H9 (cell line): ENCODE measurements around the gene TDP2. TPM values are rescaled to one million over a fixed set of nuclear protein-coding genes. Genes with fewer than 3 reads are reported as not detected.

Source experiments
- DNase-seq: peaks from one replicate; pipeline ENCODE4 v3.0.0-alpha.2; 2017
- H2AFZ ChIP-seq: one replicate; pipeline ENCODE4 v1.6.1; 2013; ENCODE audit warnings: mild to moderate bottlenecking, low read length, control low read depth, moderate library complexity
- H2AK5ac ChIP-seq: 2 replicates; pipeline ENCODE4 v1.6.1; 2013; ENCODE audit warnings: low read length, control low read depth, mixed read lengths; ENCODE audit not compliant: insufficient read length
- H2BK120ac ChIP-seq: one replicate; pipeline ENCODE4 v1.6.1; 2013; ENCODE audit warnings: low read depth, mild to moderate bottlenecking, low read length, control low read depth, inconsistent platforms; ENCODE audit not compliant: poor library complexity, severe bottlenecking
- H2BK12ac ChIP-seq: 2 replicates; pipeline ENCODE4 v1.6.1; 2013; ENCODE audit warnings: low read length, control low read depth, mixed read lengths, low read depth; ENCODE audit not compliant: insufficient read length
- H2BK15ac ChIP-seq: 2 replicates; pipeline ENCODE4 v1.6.1; 2013; ENCODE audit warnings: low read depth, low read length, control low read depth
- H2BK20ac ChIP-seq: one replicate; pipeline ENCODE4 v1.6.1; 2013; ENCODE audit warnings: low read depth, mild to moderate bottlenecking, low read length, control low read depth, inconsistent platforms; ENCODE audit not compliant: poor library complexity, severe bottlenecking
- H2BK5ac ChIP-seq: 2 replicates; pipeline ENCODE4 v1.6.1; 2013; ENCODE audit warnings: low read length, control low read depth, mixed read lengths; ENCODE audit not compliant: insufficient read length
- H3K14ac ChIP-seq: 2 replicates; pipeline ENCODE4 v1.6.1; 2013; ENCODE audit warnings: low read length, control low read depth; ENCODE audit not compliant: insufficient read depth
- H3K18ac ChIP-seq: 2 replicates; pipeline ENCODE4 v1.6.1; 2013; ENCODE audit warnings: low read depth, mild to moderate bottlenecking, mixed read lengths, low read length, control low read depth; ENCODE audit not compliant: insufficient read length
- H3K23ac ChIP-seq: 2 replicates; pipeline ENCODE4 v1.6.1; 2013; ENCODE audit warnings: low read length, control low read depth, mixed read lengths, low read depth; ENCODE audit not compliant: insufficient read length
- H3K23me2 ChIP-seq: 2 replicates; pipeline ENCODE4 v1.6.1; 2013; ENCODE audit warnings: low read depth, mild to moderate bottlenecking, mixed read lengths, low read length, control low read depth; ENCODE audit not compliant: insufficient read length, poor library complexity, severe bottlenecking
- H3K27ac ChIP-seq: 2 replicates; pipeline ENCODE4 v1.5.1; 2013; ENCODE audit warnings: low read length, control low read depth, mixed read lengths, low read depth; ENCODE audit not compliant: insufficient read length
- H3K27me3 ChIP-seq: 2 replicates; pipeline ENCODE4 v1.6.1; 2013; ENCODE audit warnings: low read length, control low read depth, inconsistent platforms; ENCODE audit not compliant: insufficient read depth
- H3K4ac ChIP-seq: 2 replicates; pipeline ENCODE4 v1.6.1; 2013; ENCODE audit warnings: low read depth, mild to moderate bottlenecking, control low read depth, inconsistent platforms, low read length, moderate library complexity
- H3K4me1 ChIP-seq: 2 replicates; pipeline ENCODE4 v1.6.1; 2013; ENCODE audit warnings: low read length, control low read depth, inconsistent platforms; ENCODE audit not compliant: insufficient read depth
- H3K4me2 ChIP-seq: 2 replicates; pipeline ENCODE4 v1.6.1; 2013; ENCODE audit warnings: low read length, control low read depth, mixed read lengths; ENCODE audit not compliant: insufficient read length, insufficient read depth
- H3K56ac ChIP-seq: 2 replicates; pipeline ENCODE4 v1.6.1; 2013; ENCODE audit warnings: low read depth, mild to moderate bottlenecking, mixed read lengths, low read length, control low read depth; ENCODE audit not compliant: insufficient read length
- H3K79me1 ChIP-seq: 2 replicates; pipeline ENCODE4 v1.6.1; 2013; ENCODE audit warnings: low read depth, mild to moderate bottlenecking, moderate library complexity, low read length, control low read depth, inconsistent platforms; ENCODE audit not compliant: insufficient read depth, poor library complexity, severe bottlenecking
- H3K79me2 ChIP-seq: 2 replicates; pipeline ENCODE4 v1.6.1; 2013; ENCODE audit warnings: low read length, control low read depth, inconsistent platforms; ENCODE audit not compliant: insufficient read depth
- H3K9ac ChIP-seq: 2 replicates; pipeline ENCODE4 v1.6.1; 2013; ENCODE audit warnings: low read length, control low read depth, mixed read lengths; ENCODE audit not compliant: insufficient read length; ENCODE audit errors: extremely low read depth
- H3K9me3 ChIP-seq: one replicate; pipeline ENCODE4 v1.6.1; 2013; ENCODE audit warnings: low read depth, low read length, inconsistent platforms; ENCODE audit not compliant: control insufficient read depth
- H3T11ph ChIP-seq: one replicate; pipeline ENCODE4 v1.6.1; 2013; ENCODE audit warnings: mild to moderate bottlenecking, low read length, control low read depth, inconsistent platforms
- H4K20me1 ChIP-seq: one replicate; pipeline ENCODE4 v1.6.1; 2013; ENCODE audit not compliant: control insufficient read depth, insufficient read length, insufficient read depth
- H4K5ac ChIP-seq: 2 replicates; pipeline ENCODE4 v1.6.1; 2013; ENCODE audit warnings: low read depth, mild to moderate bottlenecking, mixed read lengths, low read length, control low read depth; ENCODE audit not compliant: insufficient read length
- H4K8ac ChIP-seq: replicated peaks from 2 replicates; pipeline ENCODE4 v1.6.1; 2013; ENCODE audit warnings: low read length, control low read depth, mixed read lengths, low read depth; ENCODE audit not compliant: insufficient read length
- H4K91ac ChIP-seq: 2 replicates; pipeline ENCODE4 v1.6.1; 2013; ENCODE audit warnings: low read depth, mild to moderate bottlenecking, moderate library complexity, mixed read lengths, low read length, control low read depth; ENCODE audit not compliant: insufficient read length
- H3K27ac Mint-ChIP-seq, 3 experiments: 2 replicates in 2 of 3; 3 replicates in 1 of 3; pipeline ENCODE4 v1.8.0; 2020 to 2021; ENCODE audit warnings: mixed read lengths in 3 of 3, mild to moderate bottlenecking in 1 of 3, moderate library complexity in 1 of 3
- H3K27me3 Mint-ChIP-seq: 2 replicates; pipeline ENCODE4 v1.8.0; 2021; ENCODE audit warnings: low read depth, mild to moderate bottlenecking, moderate library complexity, mixed read lengths
- H3K36me3 Mint-ChIP-seq, 3 experiments: 2 replicates in 2 of 3; 3 replicates in 1 of 3; pipeline ENCODE4 v1.8.0; 2020 to 2021; ENCODE audit warnings: low read depth in 3 of 3, mixed read lengths in 3 of 3; ENCODE audit not compliant: insufficient read depth in 1 of 3
- H3K4me1 Mint-ChIP-seq, 2 experiments: 2 replicates each; pipeline ENCODE4 v1.8.0; 2020; ENCODE audit warnings: mixed read lengths in 2 of 2
- H3K4me3 Mint-ChIP-seq, 2 experiments: 2 replicates in 1 of 2; 3 replicates in 1 of 2; pipeline ENCODE4 v1.8.0; 2020 to 2021; ENCODE audit warnings: mild to moderate bottlenecking in 2 of 2, mixed read lengths in 2 of 2, moderate library complexity in 1 of 2
- H3K9me3 Mint-ChIP-seq, 2 experiments: 2 replicates in 1 of 2; 3 replicates in 1 of 2; pipeline ENCODE4 v1.8.0; 2020; ENCODE audit warnings: mild to moderate bottlenecking in 2 of 2, mixed read lengths in 2 of 2, moderate library complexity in 1 of 2
- CTCF ChIP-seq: fragments of 200-600 bp; sonication (generic); conservative IDR thresholded peaks from 3 replicates; pipeline ENCODE4 v1.8.0; 2021; ENCODE audit warnings: antibody characterized with exemption, mild to moderate bottlenecking
- WGBS: extraction: QIAGEN DNeasy Blood & Tissue Kit; methylation state at CpG from one replicate; pipeline ENCODE4 v1.1.7; 2013; ENCODE audit warnings: missing lambda C conversion rate, low lambda C conversion rate, mixed read lengths; ENCODE audit not compliant: insufficient read length; ENCODE audit errors: extremely low coverage; 5-methylcytosine and 5-hydroxymethylcytosine counted together
- total RNA-seq: library from RNA; stranded (reverse); gene quantifications from 2 replicates; pipeline ENCODE4 v1.2.1, GENCODE V29; 2021

Gene TDP2
- total RNA-seq, 1 experiment from 2014 or later: 55.6 TPM

GRCh38 chr6:24632573-24632972 lies 34.1 kb downstream of the TDP2 start:
- Histone ChIP-seq H3K27ac (no peak overlapping the region), H4K20me1 (no peaks in the 10 kb centered on the region), H3K4me2 (no peak overlapping the region), H3K79me2 (no peaks in the 10 kb centered on the region), H2AFZ (no peak overlapping the region), H4K91ac (no peak overlapping the region), H3K18ac (no peak overlapping the region), H2AK5ac (no peak overlapping the region), H2BK5ac (no peak overlapping the region), H2BK20ac (no peak overlapping the region), H3K23ac (no peak overlapping the region), H4K8ac (no peak overlapping the region), H3K56ac (no peak overlapping the region), H3K14ac (no peak overlapping the region), H3K9me3 (no peaks in the 10 kb centered on the region), H3K9ac (no peak overlapping the region), H3K4me1 (no peaks in the 10 kb centered on the region), H3T11ph (no peak overlapping the region), H2BK120ac (no peak overlapping the region), H3K27me3 (no peaks in the 10 kb centered on the region), H3K23me2 (no peaks in the 10 kb centered on the region), H4K5ac (no peak overlapping the region), H2BK12ac (no peak overlapping the region), H2BK15ac (no peak overlapping the region), H3K4ac (no peak overlapping the region), H3K79me1 (no peaks in the 10 kb centered on the region)
- no CpG with 5 or more reads among the region's 1 CpG for WGBS
- peaks cover 6 to 20% of the 10 kb centered on the region in 2 experiments for H3K4me1 Mint-ChIP-seq
- no peak for TF ChIP-seq CTCF
- H3K27me3 Mint-ChIP-seq: no peaks in the 10 kb centered on the region; the same call in 1 of the 2 replicates
- no peak overlapping the region for H3K4me3 Mint-ChIP-seq
- no peaks in the 10 kb centered on the region; a peak in 1 of 7 replicates for H3K36me3 Mint-ChIP-seq
- H3K9me3 Mint-ChIP-seq: no peaks in the 10 kb centered on the region; a peak in 2 of 5 replicates
- DNase-seq: no peak
- peak overlapping the region in 1 of 3 experiments; percentile 30; a peak in 1 of 7 replicates for H3K27ac Mint-ChIP-seq
